ENCODE data around the gene PLEKHG4. TPM values are rescaled to one million over a fixed set of nuclear protein-coding genes. Genes with fewer than 3 reads are reported as not detected.

The PLEKHG4 gene
- total RNA-seq, 1 experiment from 2014 or later, result 5.9 TPM

Other genes with a start within 250 kb of the PLEKHG4 start
- 16.9 to 18.8 TPM (median 17.4 TPM) in 3 replicates for gene PHAF1, start 169.6 kb upstream of the PLEKHG4 start, total RNA-seq (2021)
- gene B3GNT9, start 128.5 kb upstream of the PLEKHG4 start, total RNA-seq (2021), result 6.4 to 7.8 TPM (median 7.6 TPM) in 3 replicates
- gene TRADD, start 119.6 kb upstream of the PLEKHG4 start, total RNA-seq (2021), result 1.4 to 2.1 TPM (median 1.7 TPM) in 3 replicates
- 1.1 to 1.2 TPM (median 1.1 TPM) in 3 replicates for gene FBXL8, start 119.6 kb upstream of the PLEKHG4 start, total RNA-seq (2021)
- gene HSF4, start 114.8 kb upstream of the PLEKHG4 start, total RNA-seq (2021), result 2.2 to 2.5 TPM (median 2.3 TPM) in 3 replicates
- gene NOL3, start 109.0 kb upstream of the PLEKHG4 start, total RNA-seq (2021), result 8.5 to 10.6 TPM (median 9.7 TPM) in 3 replicates
- gene MATCAP1, start 95.6 kb upstream of the PLEKHG4 start, total RNA-seq (2021), result 40.8 to 54.3 TPM (median 50.5 TPM) in 3 replicates
- 4.0 to 4.9 TPM (median 4.8 TPM) in 3 replicates for gene EXOC3L1, start 89.4 kb upstream of the PLEKHG4 start, total RNA-seq (2021)
- gene E2F4, start 87.4 kb upstream of the PLEKHG4 start, total RNA-seq (2021), result 75.6 to 85.0 TPM (median 75.8 TPM) in 3 replicates
- gene ELMO3, start 80.4 kb upstream of the PLEKHG4 start, total RNA-seq (2021), result 13.6 to 15.6 TPM (median 15.3 TPM) in 3 replicates
- gene TMEM208, start 52.4 kb upstream of the PLEKHG4 start, total RNA-seq (2021), result 37.4 to 48.4 TPM (median 43.1 TPM) in 3 replicates
- gene FHOD1, start 32.1 kb upstream of the PLEKHG4 start, total RNA-seq (2021), result 68.9 to 81.3 TPM (median 71.5 TPM) in 3 replicates
- 10.3 to 14.4 TPM (median 12.9 TPM) in 3 replicates for gene SLC9A5, start 30.6 kb upstream of the PLEKHG4 start, total RNA-seq (2021)
- gene KCTD19, start 47.2 kb downstream of the PLEKHG4 start, total RNA-seq (2021), result 0.85 to 1.1 TPM (median 0.85 TPM) in 3 replicates
- 0.13 to 0.39 TPM (median 0.18 TPM) in 3 replicates for gene LRRC36, start 47.3 kb downstream of the PLEKHG4 start, total RNA-seq (2021)
- 0.57 to 0.74 TPM (median 0.64 TPM) in 3 replicates for gene TPPP3, start 114.0 kb downstream of the PLEKHG4 start, total RNA-seq (2021)
- gene ZDHHC1, start 136.9 kb downstream of the PLEKHG4 start, total RNA-seq (2021), result 4.2 to 4.9 TPM (median 4.6 TPM) in 3 replicates
- gene HSD11B2, start 151.6 kb downstream of the PLEKHG4 start, total RNA-seq (2021), result 33.4 to 38.3 TPM (median 36.4 TPM) in 3 replicates
- gene ATP6V0D1, start 201.6 kb downstream of the PLEKHG4 start, total RNA-seq (2021), result 32.5 to 44.1 TPM (median 33.8 TPM) in 3 replicates
- not detected in 3 replicates for gene AGRP, start 204.0 kb downstream of the PLEKHG4 start, total RNA-seq (2021)
- gene RIPOR1, start 249.3 kb downstream of the PLEKHG4 start, total RNA-seq (2021), result 14.9 to 15.9 TPM (median 15.5 TPM) in 3 replicates